RWPE2 (cell line): ENCODE results near the gene CCL23.

Experiments
- ATAC-seq: fragments of 200-7000 bp; cut with Tn5 transposase; 3 replicates; pipeline ENCODE4 v1.9.1; 2021; ENCODE audit warnings: low read depth
- DNase-seq: peaks from one replicate; pipeline ENCODE4 v3.0.0-alpha.2; 2020; ENCODE audit warnings: low spot score
- H3K27ac ChIP-seq: fragments of 450-650 bp; 2 replicates; pipeline ENCODE4 v1.5.1; 2017; ENCODE audit warnings: mild to moderate bottlenecking; ENCODE audit not compliant: poor library complexity, severe bottlenecking
- H3K27me3 ChIP-seq: fragments of 250-450 bp; sonication (Bioruptor Pico); 2 replicates; pipeline ENCODE4 v1.5.1; 2021; ENCODE audit warnings: mild to moderate bottlenecking, moderate library complexity; ENCODE audit not compliant: insufficient read depth, poor library complexity, severe bottlenecking
- H3K36me3 ChIP-seq: fragments of 250-450 bp; sonication (Bioruptor Pico); 2 replicates; pipeline ENCODE4 v1.5.1; 2020; ENCODE audit warnings: low read depth, mild to moderate bottlenecking, moderate library complexity
- H3K4me1 ChIP-seq: fragments of 250-450 bp; sonication (Bioruptor Pico); 2 replicates; pipeline ENCODE4 v1.5.1; 2021; ENCODE audit warnings: mild to moderate bottlenecking, moderate library complexity; ENCODE audit not compliant: insufficient read depth, poor library complexity, severe bottlenecking
- H3K4me3 ChIP-seq: fragments of 250-450 bp; sonication (Bioruptor Pico); 2 replicates; pipeline ENCODE4 v1.5.1; 2021; ENCODE audit warnings: mild to moderate bottlenecking, moderate library complexity; ENCODE audit not compliant: severe bottlenecking
- H3K9me3 ChIP-seq: fragments of 250-450 bp; sonication (Bioruptor Pico); 2 replicates; pipeline ENCODE4 v1.5.1; 2021; ENCODE audit warnings: mild to moderate bottlenecking, moderate library complexity; ENCODE audit not compliant: severe bottlenecking
- CTCF ChIP-seq: fragments of 450-650 bp; IDR thresholded peaks from one replicate; pipeline ENCODE4 v1.5.1; 2017; ENCODE audit warnings: mild to moderate bottlenecking, moderate library complexity; ENCODE audit not compliant: poor library complexity, severe bottlenecking

The CCL23 gene

DNA sequence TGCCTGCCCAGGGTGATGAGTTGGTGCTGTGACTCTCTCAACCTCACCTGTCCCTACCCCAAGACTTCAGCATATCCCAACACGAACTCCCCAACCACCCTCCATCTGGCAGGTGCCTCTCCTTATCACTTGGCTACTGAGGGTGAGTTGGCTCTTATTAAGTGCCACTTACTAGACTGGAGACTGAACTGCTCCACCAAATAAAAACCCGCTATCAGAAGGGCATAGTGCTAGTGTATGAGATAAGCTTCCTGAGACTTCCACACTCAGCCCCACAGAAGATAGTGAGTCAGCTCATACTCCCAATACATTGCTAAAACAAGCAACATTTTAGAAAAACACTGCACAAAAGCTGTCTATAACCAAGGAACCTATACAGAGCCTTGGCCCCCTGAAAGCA lies 30.3 kb upstream of the CCL23 start:
- TF ChIP-seq CTCF: no peak
- Histone ChIP-seq H3K4me3 (no peak overlapping the region), H3K9me3 (peaks cover 7% of the 10 kb centered on the region), H3K27me3 (peaks cover 6% of the 10 kb centered on the region), H3K4me1 (no peaks in the 10 kb centered on the region), H3K27ac (no peak overlapping the region), H3K36me3 (no peaks in the 10 kb centered on the region)
- ATAC-seq (no peak), DNase-seq (no peak)

DNA sequence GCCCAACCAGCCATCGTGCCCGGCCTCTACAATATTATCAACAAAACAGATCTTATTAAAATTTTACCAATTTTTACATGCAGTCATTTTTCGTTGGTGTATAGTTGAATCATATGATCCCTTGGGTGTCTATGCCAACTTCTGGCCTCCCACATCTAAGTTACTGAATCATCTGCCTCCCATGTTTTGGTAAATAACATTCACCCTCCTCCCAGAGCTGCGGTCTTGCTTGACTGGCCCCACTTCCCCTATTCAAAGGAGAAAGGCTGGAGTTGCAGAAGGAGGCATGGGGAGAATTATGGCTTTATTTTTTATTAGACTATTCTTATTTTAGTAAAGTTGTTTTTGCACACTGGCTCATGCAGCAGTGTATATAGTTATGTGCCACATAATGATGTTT lies 18.5 kb upstream of the CCL23 start:
- H3K27me3 ChIP-seq: peaks cover 5% of the 10 kb centered on the region
- H3K36me3 ChIP-seq: no peaks in the 10 kb centered on the region
- no peak overlapping the region for H3K4me3 ChIP-seq
- DNase-seq: no peak
- no peak for TF ChIP-seq CTCF
- H3K9me3 ChIP-seq: no peaks in the 10 kb centered on the region
- no peaks in the 10 kb centered on the region for H3K4me1 ChIP-seq
- ATAC-seq: no peak
- no peak overlapping the region for H3K27ac ChIP-seq

DNA sequence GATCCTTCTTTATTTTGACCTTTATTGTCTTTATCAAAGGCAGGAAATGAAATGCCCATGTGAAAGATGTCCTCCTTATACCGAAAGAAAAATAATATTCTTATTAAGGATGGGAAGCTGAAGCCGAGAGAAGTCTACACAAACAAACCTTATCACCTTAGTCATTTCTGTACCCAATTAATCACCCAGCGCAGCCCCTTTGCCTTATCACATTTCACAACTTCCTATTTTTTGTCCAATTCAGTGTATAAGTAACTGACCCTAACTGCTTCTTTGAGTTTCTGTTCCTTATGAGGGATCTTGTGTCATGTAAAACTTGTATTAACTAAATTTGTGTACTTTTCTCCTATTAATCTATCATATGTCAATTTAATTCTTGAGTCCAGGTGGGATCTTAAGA lies 16.4 kb upstream of the CCL23 start:
- H3K4me1 ChIP-seq: no peaks in the 10 kb centered on the region

GRCh38 chr17:36030956-36031355 lies 13.2 kb upstream of the CCL23 start:
- H3K27me3 ChIP-seq: peaks cover 8% of the 10 kb centered on the region
- no peak for TF ChIP-seq CTCF
- H3K4me1 ChIP-seq: no peaks in the 10 kb centered on the region
- no peaks in the 10 kb centered on the region for H3K36me3 ChIP-seq
- no peak for ATAC-seq
- DNase-seq: no peak
- no peaks in the 10 kb centered on the region for H3K9me3 ChIP-seq
- H3K27ac ChIP-seq: no peak overlapping the region
- no peak overlapping the region for H3K4me3 ChIP-seq

More for the DNA sequence above, 16.4 kb upstream of the CCL23 start:
- H3K27me3 ChIP-seq: peaks cover 5% of the 10 kb centered on the region
- DNase-seq (no peak), ATAC-seq (no peak)
- no peaks in the 10 kb centered on the region for H3K9me3 ChIP-seq
- H3K27ac ChIP-seq: no peak overlapping the region
- H3K4me3 ChIP-seq: no peak overlapping the region
- TF ChIP-seq CTCF: no peak
- no peaks in the 10 kb centered on the region for H3K36me3 ChIP-seq

DNA sequence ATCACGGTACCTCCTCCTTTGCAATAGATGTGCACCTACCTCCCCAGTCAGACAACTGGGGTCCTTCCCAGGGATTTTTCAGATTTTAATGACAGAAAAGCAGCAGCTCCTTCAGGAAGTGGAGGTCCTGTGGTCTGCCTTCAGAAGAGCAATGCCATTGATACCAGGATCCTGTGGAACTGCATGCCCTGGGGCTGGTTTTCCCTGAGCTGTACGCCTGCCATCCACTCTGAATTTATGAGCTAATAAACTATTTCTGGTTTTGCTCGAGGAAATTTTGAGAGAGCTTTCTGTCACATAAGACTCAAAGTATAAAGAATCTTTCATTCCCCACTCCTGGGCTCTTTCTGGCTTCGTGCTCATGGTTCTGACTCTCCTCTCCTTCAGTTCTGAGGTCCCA lies 10.0 kb upstream of the CCL23 start:
- Histone ChIP-seq H3K4me3 (no peak overlapping the region), H3K27me3 (peaks cover 12% of the 10 kb centered on the region), H3K36me3 (no peaks in the 10 kb centered on the region), H3K9me3 (no peaks in the 10 kb centered on the region), H3K27ac (no peak overlapping the region), H3K4me1 (no peaks in the 10 kb centered on the region)
- no peak for ATAC-seq
- TF ChIP-seq CTCF: no peak
- no peak for DNase-seq
